ENCODE data around the gene STOX1. TPM values are rescaled to one million over a fixed set of nuclear protein-coding genes. Genes with fewer than 3 reads are reported as not detected.
"Not testable (repeated sequence)": the region's sequence is repeated elsewhere in the genome, so short reads cannot be mapped to it uniquely, and the experiment has no call there.

STOX1 gene
- total RNA-seq, 2 experiments from 2014 or later, result 2.6 to 2.8 TPM

GRCh38 chr10:68831961-68832455, 4.7 kb downstream of the STOX1 start:
- no peaks in the 10 kb centered on the region for H3K36me3 ChIP-seq (ENCODE audit: insufficient read depth, low read length)
- intact Hi-C loops (cut with micrococcal nuclease; ENCODE audit: unreplicated experiment), result no loop called here
- TF ChIP-seq CTCF (conservative IDR thresholded peaks at IDR 0.05; ENCODE audit: low read length) (no peak), EZH2phosphoT487 (IDR thresholded peaks at IDR 0.05; ENCODE audit: borderline replicate concordance, low read depth, low read length) (no peak)
- H3K4me1 ChIP-seq (ENCODE audit: insufficient read depth, low read length, poor library complexity, severe bottlenecking), result peaks cover 4% of the 10 kb centered on the region
- H4K20me1 ChIP-seq (ENCODE audit: insufficient read depth, low read length), result no peaks in the 10 kb centered on the region
- no peaks in the 10 kb centered on the region for H3K9me2 ChIP-seq (ENCODE audit: insufficient read depth, low read length)
- no peak overlapping the region for H3K4me2 ChIP-seq (ENCODE audit: low read length)
- no peak overlapping the region for H3K4me3 ChIP-seq (ENCODE audit: low read depth, low read length, poor library complexity, severe bottlenecking)
- H3K79me2 ChIP-seq (ENCODE audit: insufficient read depth, low read depth, low read length), result no peaks in the 10 kb centered on the region
- no peak overlapping the region for H3K27ac ChIP-seq (ENCODE audit: low read depth, low read length, poor library complexity, severe bottlenecking)
- H3K9me3 ChIP-seq (ENCODE audit: low read length), result no peaks in the 10 kb centered on the region
- POLR2A ChIA-PET, result interaction anchor here (0.6 to 1.2 kb wide), 4 partner anchors 18 to 1099 kb away, joined by 3 to 5 read pairs (median 3); no protein-coding TSS in a partner anchor
- BruUV-seq (replicated peaks), result no TSS peak
- CTCF ChIA-PET (ENCODE audit: unreplicated experiment), result no interaction called here
- no peak overlapping the region for H2AFZ ChIP-seq (ENCODE audit: low read length)
- no peak for DNase-seq (ENCODE audit: low spot score)

GRCh38 chr10:68832601-68833000, 5.3 kb downstream of the STOX1 start:
- ChIA-PET CTCF (ENCODE audit: unreplicated experiment) (no interaction called here), POLR2A (interaction anchor here (0.7 to 1.2 kb wide), 2 partner anchors 24 to 42 kb away, joined by 3 to 5 read pairs; no protein-coding TSS in a partner anchor)
- Histone ChIP-seq H3K9me2 (ENCODE audit: insufficient read depth, low read length) (no peaks in the 10 kb centered on the region), H3K4me2 (ENCODE audit: low read length) (no peak overlapping the region), H3K9me3 (ENCODE audit: low read length) (no peaks in the 10 kb centered on the region), H3K36me3 (ENCODE audit: insufficient read depth, low read length) (no peaks in the 10 kb centered on the region), H4K20me1 (ENCODE audit: insufficient read depth, low read length) (no peaks in the 10 kb centered on the region), H2AFZ (ENCODE audit: low read length) (no peak overlapping the region), H3K79me2 (ENCODE audit: insufficient read depth, low read depth, low read length) (no peaks in the 10 kb centered on the region), H3K4me1 (ENCODE audit: insufficient read depth, low read length, poor library complexity, severe bottlenecking) (peaks cover 3% of the 10 kb centered on the region), H3K27ac (ENCODE audit: low read depth, low read length, poor library complexity, severe bottlenecking) (no peak overlapping the region), H3K4me3 (ENCODE audit: low read depth, low read length, poor library complexity, severe bottlenecking) (no peak overlapping the region)
- no TSS peak for BruUV-seq (replicated peaks)
- TF ChIP-seq EZH2phosphoT487 (IDR thresholded peaks at IDR 0.05; ENCODE audit: borderline replicate concordance, low read depth, low read length) (no peak), CTCF (conservative IDR thresholded peaks at IDR 0.05; ENCODE audit: low read length) (no peak)
- DNase-seq (ENCODE audit: low spot score), result no peak
- intact Hi-C loops (cut with micrococcal nuclease; ENCODE audit: unreplicated experiment), result no loop called here

DNA sequence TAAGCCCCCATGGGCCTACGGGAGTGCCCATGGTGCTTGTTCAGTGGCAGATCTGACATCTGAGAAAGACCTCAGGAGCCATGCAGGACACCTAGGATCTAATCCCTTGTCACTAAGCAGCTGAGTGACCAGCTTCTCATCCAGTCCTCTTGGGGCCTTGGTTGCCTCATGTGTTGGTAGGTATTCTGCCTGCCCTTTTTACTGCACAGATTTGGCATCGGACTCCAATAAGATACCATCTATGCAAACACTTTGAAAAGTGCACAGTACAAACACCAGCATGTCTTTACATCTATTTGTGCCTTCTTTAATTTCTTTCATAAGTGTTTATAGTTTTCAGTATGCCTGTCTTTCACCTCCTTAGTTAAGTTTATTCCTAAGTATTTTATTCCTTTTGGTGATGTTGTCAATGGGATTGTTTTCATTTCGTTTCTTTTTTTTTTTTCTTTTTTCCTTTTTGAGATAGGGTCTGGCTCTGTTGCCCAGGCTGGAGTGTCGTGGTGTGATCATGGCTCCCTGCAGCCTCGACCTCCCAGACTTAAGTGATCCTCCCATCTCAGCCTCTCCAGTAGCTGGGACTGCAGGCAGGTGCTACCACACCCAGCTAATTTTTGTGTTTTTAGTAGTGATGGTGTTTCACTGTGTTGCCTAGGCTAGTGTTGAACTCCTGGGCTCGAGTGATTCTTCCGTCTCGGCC, 10.4 kb downstream of the STOX1 start:
- H2AFZ ChIP-seq (ENCODE audit: low read length), result no peak overlapping the region
- no peaks in the 10 kb centered on the region for H3K9me2 ChIP-seq (ENCODE audit: insufficient read depth, low read length)
- CTCF ChIA-PET (ENCODE audit: unreplicated experiment), result interaction anchor here (1.2 kb wide), 1 partner anchor 11 kb away, joined by 3 read pairs; the partner anchor contains the start of gene STOX1
- POLR2A ChIA-PET, result interaction anchor here (0.7 kb wide), 1 partner anchor 433 kb away, joined by 3 read pairs; no protein-coding TSS in a partner anchor
- no peak for DNase-seq (ENCODE audit: low spot score)
- no peaks in the 10 kb centered on the region for H3K36me3 ChIP-seq (ENCODE audit: insufficient read depth, low read length)
- intact Hi-C loops (cut with micrococcal nuclease; ENCODE audit: unreplicated experiment), result no loop called here
- no peak overlapping the region for H3K4me2 ChIP-seq (ENCODE audit: low read length)
- no peak for TF ChIP-seq EZH2phosphoT487 (IDR thresholded peaks at IDR 0.05; ENCODE audit: borderline replicate concordance, low read depth, low read length)
- no peak for TF ChIP-seq CTCF (conservative IDR thresholded peaks at IDR 0.05; ENCODE audit: low read length)
- H3K4me1 ChIP-seq (ENCODE audit: insufficient read depth, low read length, poor library complexity, severe bottlenecking), result no peaks in the 10 kb centered on the region
- H3K79me2 ChIP-seq (ENCODE audit: insufficient read depth, low read depth, low read length), result no peaks in the 10 kb centered on the region
- BruUV-seq (replicated peaks), result no TSS peak
- no peak overlapping the region for H3K4me3 ChIP-seq (ENCODE audit: low read depth, low read length, poor library complexity, severe bottlenecking)
- no peaks in the 10 kb centered on the region for H4K20me1 ChIP-seq (ENCODE audit: insufficient read depth, low read length)
- no peaks in the 10 kb centered on the region for H3K9me3 ChIP-seq (ENCODE audit: low read length)
- no peak overlapping the region for H3K27ac ChIP-seq (ENCODE audit: low read depth, low read length, poor library complexity, severe bottlenecking)

- H3K36me3 ChIP-seq (ENCODE audit: insufficient read depth, low read length); H3K4me1 ChIP-seq (ENCODE audit: insufficient read depth, low read length, poor library complexity, severe bottlenecking); BruUV-seq (replicated peaks); H3K4me2 ChIP-seq (ENCODE audit: low read length); H3K4me3 ChIP-seq (ENCODE audit: low read depth, low read length, poor library complexity, severe bottlenecking); H3K9me2 ChIP-seq (ENCODE audit: insufficient read depth, low read length); H2AFZ ChIP-seq (ENCODE audit: low read length); H4K20me1 ChIP-seq (ENCODE audit: insufficient read depth, low read length); H3K27ac ChIP-seq (ENCODE audit: low read depth, low read length, poor library complexity, severe bottlenecking); CTCF ChIA-PET (ENCODE audit: unreplicated experiment); H3K9me3 ChIP-seq (ENCODE audit: low read length); intact Hi-C loops (cut with micrococcal nuclease; ENCODE audit: unreplicated experiment); H3K79me2 ChIP-seq (ENCODE audit: insufficient read depth, low read depth, low read length); DNase-seq (ENCODE audit: low spot score): not testable (repeated sequence)
- POLR2A ChIA-PET, result interaction anchor here (0.6 kb wide), 1 partner anchor 510 kb away, joined by 5 read pairs; no protein-coding TSS in a partner anchor
These were observed 13.3 kb downstream of the STOX1 start for GRCh38 chr10:68840650-68841049.
